Measurements from ENCODE around the gene NTN3.
A peak's percentile ranks its signal among the peaks of the same experiment; 100 is the strongest.
"Not testable (repeated sequence)": the region's sequence is repeated elsewhere in the genome, so short reads cannot be mapped to it uniquely, and the experiment has no call there.

NTN3 gene

DNA sequence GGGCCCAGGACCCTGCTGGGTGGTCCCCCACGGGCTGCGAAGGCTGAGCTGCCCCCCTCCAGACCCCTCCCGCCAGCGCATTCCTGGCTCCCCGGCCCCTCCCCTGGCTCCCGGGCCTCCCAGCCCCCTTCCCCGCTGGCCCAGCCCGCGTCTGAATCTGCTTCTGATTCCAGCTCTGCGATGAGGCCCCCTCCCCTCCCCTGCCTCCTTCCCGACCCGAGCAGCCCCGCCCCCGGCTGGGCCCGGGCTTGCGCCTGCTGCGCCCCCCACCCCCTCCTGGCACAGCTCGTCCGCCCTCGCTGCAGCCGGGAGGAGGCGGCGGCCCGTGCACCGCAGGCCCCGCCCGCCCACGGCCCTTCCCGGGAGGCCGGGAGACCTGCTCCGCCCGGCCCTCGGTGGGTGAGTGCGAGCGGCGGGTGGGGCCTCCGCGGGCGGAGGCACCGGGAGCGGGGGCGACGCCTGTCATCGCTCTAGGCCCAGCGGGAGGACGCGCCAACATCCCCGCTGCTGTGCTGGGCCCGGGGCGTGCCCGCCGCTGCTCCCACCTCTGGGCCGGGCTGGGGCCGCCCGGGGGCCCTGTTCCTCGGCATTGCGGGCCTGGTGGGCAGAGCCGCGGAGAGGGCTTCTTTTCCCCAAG lies at the start of gene NTN3:
NTN3 (plus strand) TSS at position 282 of the 637 bp plus-strand sequence. CDS start 405 bp downstream, outside the sequence.
- no peak for DNase-seq (ENCODE audit: low read depth in 3 of 3)

DNA sequence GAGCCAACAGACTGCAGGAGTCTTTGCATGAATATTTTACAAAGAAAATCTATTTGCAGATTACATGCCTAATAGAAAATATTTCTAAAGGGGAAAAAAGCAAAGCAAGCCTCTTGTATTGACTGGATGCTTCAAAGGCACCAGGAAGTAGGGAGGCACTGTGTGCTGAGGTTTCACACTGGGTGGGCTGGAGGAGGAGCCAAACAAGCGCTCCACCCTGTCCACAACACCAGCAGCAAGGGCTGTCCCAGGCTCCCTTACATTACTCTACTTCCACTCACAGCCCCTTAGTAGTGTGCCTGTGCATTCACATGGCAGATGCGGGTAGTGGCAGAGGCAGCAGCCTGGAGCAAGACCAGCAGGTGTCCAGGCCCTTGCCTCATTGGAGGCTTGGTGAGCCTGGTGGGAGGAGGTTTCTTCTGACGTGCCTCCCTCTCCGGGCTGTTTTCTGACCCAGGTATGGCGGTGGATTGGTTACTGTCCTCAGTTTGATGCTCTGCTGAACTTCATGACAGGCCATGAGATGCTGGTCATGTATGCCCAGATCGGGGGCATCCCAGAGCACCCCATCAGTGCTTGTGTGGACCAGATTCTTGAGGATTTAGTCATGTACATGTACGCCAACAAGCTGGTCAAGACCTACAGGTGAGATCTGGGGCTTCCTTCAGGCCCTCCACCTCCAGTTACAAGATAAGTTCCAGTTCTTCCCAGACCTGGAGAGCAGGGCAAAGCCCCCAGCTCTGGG lies 48.8 kb upstream of the NTN3 start:
- no peak for DNase-seq (ENCODE audit: low read depth in 3 of 3)

DNA sequence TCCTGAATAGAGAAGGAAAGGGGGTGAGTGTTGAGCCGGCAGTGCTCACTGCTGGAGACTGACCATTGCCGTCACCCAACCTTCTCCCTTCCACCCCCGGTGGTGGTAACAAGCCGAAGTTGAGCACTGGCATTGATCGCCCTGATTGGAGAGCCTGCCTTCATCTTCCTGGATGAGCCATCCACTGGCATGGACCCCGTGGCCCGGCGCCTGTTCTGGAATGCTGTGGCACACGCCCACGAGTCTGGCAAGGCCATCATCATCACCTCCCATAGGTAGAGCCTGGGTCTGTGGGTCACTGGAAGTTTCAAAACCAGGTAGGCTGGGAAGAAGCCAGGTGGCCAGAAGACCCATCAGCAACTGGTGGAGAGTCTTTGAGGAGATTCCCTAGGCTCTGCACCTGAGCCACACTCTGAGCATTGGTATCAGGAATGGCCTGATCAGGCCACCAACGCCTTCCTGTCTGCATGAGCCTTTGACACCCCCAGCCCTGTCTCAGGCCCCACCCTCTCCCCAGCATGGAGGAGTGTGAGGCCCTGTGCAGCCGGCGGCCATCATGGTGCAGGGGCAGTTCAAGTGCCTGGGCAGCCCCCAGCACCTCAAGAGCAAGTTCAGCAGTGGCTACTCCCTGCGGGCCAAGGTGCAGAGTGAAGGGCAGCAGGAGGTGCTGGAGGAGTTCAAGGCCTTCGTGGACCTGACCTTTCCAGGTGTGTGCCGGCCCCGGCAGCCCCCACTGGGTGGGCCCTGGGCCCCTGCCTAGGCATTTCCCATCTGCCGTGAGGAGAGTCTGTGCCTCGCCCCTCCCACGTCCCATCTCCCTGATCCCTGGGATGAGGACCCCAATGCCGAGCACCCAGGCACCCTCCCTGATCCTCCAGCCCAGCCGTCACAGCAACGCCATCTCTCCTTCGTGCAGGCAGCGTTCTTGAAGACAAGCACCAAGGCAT lies 46.8 kb upstream of the NTN3 start:
- no peak for DNase-seq (ENCODE audit: low read depth in 3 of 3)

DNA sequence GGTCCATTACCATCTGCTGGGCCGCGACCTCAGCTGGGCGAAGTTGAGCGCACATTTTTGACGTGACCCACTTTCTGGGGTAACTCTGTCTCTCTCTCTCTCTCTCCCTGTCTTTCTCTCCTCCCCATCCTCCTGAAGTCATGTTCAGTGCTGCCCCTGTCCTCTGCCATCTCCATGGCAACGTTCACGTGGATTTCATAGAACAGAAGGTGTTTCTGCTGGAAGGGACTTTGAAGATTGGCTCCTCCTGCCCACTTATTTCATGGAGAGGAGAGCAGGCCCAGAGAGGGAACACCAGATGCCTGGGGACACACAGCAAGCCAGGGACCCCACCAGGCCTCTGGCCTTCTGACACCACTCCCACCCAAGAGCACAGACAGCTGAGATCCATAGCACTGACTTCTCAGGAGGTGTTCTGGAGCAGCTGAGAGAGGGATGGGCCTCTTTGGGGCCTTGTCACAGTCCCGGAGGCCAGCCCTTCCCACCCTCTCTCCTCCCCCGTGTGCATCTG lies 46.0 kb upstream of the NTN3 start:
- DNase-seq (ENCODE audit: low read depth in 3 of 3), result no peak

DNA sequence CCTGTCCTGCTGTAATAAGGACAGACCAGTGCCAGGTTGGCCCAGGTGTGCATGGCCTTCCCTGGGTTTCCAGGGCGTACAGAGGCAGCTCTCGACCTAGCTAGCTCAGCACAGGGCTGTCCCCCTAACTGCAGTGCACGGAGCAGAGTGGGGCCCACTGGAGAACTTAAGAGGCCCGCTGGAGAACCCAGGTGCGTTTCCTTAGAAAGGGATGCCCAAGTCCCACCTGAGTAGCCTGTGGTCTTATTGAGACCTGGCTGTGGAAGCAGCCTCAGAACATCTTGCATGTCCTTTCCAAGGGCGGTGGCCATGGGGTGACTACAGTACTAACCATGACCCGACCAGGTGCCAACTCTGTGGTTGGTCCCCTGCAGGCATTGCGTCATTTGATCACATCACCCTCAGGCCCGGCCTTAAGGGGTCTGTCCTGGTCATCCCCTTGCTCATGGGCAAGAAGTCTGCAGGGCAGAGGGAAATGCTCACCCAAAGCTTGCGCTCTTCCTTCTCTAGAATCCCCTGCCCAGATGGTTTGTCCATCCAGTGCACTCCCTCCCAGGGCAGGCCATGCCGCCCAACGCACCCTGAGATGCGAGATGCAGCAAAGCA lies 45.2 kb upstream of the NTN3 start:
- DNase-seq (ENCODE audit: low read depth in 3 of 3), result no peak

DNA sequence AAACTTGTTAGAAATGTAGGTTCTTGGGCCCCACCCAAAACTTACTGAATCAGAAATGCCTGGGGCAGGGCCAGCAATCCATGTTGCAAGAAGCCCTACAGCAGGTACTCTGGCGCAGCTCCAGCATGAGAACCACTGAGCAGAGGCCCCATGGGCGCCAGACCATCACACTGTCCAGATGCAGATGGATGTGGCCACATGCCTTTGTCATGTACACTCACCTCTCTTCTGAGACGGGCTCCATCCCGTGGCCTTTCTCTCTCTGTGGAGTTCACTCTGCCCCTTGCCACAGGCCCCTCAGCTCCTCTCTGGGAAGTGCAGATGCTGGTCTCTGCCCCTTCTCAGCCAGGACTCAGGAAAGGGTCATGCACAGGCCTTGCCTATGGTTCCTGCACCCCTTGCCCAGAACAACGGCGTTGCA lies 44.1 kb upstream of the NTN3 start:
- no peak for DNase-seq (ENCODE audit: low read depth in 3 of 3)

DNA sequence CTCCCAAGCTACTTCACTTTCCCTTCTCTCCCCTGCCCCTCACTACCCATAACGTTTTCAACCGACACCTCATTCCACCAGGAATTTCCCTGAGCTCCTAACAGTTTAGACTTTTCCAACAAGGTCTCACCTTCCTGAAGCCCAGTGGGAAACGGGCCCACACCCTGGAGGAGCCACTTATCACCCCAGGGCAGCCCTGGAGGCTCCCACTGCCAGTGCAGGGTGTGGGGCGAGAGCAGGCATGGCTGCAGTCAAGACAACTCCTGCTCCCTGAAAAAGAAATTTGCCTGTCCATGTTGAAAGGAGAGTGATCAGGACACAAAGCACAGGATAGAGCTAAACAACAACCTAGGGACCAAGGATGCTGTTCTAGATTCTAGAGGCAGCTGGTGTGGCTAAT lies 43.6 kb upstream of the NTN3 start:
- no peak for DNase-seq (ENCODE audit: low read depth in 3 of 3)

DNA sequence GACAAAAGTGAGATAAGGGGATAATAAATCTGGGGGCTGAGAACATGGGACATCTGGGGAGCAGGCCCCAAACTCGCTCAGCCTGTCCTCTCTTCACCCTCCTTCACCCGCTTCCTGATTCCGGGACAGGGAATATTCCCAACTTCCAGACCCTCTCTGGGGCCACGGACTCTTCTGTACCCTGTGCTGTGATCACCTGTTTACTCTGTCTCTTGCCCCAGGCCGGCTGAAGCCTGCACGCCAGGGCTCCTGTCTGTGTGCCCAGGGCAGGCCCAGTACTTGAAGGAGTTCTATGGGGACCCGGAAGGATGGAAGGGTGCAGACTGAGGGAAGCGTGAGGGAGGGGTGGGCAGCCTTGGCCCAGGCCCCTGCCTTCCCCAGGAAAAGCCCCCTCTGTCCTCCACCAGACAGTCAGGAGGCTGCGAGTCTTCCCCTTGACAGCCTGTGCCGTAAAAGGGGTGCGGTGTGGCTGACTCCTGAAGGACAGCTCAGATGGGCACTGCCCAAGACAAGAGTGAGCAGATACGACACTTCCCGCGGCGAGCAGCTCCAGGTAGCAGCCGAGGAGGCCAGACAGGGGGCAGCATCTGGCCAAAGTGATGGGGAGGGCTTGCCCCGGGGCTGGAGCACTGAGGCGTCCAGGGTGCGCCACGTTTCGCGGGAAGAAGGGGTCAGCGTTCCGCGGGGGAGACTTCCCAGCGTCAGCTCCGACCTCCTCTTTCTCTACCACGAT lies 42.9 kb upstream of the NTN3 start:
- DNase-seq (ENCODE audit: low read depth in 3 of 3), result no peak

DNA sequence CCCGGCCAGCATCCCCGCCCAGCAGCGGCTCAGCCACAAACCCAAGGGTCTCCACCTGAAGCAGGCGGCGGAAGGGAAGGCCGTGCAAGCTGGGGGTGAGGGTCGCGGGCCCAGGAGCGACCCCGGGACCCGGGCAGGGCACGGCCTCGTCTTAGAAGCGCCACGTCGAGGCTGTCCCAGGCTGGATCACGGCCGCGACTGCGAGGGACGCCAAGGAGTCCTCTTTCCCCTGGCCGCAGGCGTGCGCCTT lies 42.4 kb upstream of the NTN3 start:
- DNase-seq (ENCODE audit: low read depth in 3 of 3), result no peak

DNA sequence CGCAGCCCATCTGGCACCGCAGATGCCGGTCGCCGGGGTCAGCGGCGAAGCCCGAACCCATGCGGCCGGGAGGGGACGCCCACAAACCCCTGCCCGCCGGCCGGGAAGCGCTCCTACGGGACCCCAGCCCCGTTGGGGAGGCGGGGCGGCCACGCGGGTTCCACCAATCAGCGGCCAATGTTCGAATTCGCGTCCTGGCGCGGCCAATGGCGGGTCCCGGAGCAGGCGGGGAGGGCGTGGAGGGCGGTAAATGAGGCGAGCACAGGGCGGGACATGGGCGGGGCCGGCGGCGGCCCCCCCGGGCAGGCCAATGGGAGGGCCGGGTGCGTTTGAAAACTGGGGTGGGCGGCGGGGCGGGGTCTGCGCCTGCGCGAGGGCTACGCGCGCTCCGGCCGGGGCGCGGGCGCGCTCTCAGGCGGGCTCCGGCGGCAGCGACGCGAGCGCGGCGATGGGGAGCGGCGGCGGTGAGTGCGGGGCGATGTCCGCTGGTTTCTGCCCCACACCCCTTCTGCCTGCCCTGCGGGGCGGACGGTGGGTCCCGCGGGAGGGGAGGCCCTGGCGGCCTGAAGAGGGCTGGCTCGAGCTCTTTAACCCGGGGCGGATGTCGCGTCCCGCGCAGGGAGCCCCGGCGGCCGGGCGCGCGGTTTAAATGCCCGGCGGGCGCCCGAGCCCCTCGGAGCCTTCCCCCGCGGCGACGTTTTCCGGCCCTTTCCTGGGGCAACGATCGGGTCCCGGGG lies 41.9 kb upstream of the NTN3 start, which contains the start of gene CCNF:
CCNF (plus strand) TSS at position 414 of the 737 bp plus-strand sequence; CDS start at position 449, 35 bp downstream.
- DNase-seq (ENCODE audit: low read depth in 3 of 3), result peak; percentile 97 to 98 (median 97)

DNA sequence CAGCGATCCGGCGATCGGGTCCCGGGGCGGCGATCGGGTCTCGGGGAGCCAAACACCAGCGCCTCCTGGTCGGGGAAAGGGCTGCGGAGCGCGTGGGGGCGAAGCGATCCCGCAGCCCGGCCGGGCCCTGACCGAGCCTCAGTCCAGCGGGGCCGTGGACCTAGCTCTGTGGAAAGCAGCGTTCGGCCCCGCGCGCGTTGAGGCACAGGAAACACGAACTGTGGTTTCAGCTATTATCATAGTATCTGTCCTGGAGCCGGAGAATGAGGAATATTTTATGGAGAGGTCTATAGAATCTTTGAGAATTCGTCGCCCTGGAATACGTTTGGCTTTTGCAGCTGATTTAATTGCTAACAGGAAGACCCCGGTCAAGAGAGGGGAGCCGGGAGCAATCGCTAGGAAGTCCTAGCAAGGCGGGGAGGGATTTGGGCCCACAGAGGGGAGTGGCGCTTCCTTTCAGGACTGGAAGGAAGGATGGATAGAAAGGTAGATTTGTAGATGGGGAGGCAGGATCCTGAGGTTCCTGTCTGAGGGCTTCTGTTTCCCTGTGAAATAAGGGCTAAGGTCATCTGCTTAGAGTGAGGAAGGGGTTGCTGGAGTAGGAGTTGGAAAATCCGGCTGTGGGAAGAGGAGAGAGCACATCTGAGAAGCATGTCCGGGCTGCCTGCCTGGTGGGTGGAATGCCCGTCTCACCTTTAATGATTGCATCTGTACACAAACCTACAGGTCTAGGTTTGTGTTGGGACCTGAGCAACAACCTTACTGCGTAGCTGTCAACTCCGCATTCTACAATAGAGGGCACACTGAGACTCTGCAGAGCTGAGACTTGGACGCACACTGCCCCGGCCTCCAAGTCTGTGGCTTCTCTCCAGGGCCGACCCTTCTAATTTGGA lies 41.1 kb upstream of the NTN3 start:
- no peak for DNase-seq (ENCODE audit: low read depth in 3 of 3)

DNA sequence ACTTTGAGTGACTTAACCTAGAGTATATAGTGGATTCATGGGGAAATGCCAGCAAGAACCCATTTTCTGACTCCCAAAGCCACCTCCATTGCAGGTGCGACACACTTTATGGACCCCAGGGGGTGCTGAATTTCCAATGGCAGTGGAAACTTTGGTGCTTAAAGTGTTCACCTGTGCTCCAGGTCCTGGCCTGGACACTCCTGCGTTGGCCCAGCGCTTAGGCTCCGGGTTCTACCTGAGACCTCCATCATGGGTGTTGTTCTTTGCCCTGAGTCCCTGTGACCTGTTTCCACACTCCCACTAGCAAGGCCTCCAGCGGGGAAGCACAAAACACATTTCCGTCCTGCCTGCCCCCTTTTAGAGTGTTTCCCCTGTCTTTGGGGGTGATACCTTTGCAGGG lies 38.8 kb upstream of the NTN3 start:
- no peak for DNase-seq (ENCODE audit: low read depth in 3 of 3)

DNA sequence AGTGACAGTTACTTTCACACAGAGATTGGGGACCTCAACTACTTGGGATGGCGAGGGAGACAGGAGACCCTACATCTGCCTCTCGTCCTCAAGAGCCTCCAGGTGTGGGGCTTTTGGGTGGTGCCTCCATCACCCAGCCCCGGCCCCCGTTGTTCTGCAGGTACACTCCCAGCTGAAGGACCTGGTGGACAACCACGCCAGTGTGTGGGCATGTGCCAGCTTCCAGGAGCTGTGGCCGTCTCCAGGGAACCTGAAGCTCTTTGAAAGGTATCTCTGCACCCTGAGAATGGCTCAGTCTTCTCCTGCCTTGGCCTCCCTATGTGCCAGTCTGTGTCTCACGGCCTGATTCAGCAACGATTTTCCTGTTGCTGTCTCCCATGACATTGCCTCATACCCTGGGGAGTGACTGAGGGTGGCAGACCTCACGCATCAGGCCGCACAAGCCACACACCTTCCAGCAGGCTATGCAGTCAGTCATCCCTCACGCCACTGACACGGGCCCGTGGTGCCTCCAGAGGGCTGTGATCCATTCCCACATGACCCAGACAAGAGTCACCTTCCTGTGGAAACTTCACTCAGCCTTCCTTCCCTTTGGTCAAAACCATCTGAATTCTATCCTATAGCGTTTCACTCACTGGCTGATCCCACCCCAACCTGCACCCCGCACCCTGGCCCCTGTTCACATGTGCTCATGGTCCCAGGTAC lies 38.1 kb upstream of the NTN3 start:
- no peak for DNase-seq (ENCODE audit: low read depth in 3 of 3)

DNA sequence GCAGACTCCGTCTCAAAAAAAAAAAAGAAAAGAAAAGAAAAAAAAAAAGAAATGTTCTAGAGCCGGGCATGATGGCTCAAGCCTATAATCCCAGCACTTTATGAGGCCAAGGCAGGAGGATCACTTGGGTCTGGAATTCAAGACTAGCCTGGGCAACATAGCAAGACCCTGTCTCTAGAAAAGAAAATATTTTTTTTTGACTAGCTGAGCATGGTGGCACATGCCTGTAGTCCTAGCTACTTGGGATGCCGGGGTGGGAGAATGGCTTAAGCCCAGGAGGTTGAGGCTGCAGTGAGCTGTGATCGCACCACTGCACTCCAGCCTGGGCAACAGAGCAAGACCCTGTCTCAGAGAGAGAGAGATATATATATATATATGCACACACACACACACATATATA lies 35.9 kb upstream of the NTN3 start:
- DNase-seq (ENCODE audit: low read depth in 3 of 3), result not testable (repeated sequence)

DNA sequence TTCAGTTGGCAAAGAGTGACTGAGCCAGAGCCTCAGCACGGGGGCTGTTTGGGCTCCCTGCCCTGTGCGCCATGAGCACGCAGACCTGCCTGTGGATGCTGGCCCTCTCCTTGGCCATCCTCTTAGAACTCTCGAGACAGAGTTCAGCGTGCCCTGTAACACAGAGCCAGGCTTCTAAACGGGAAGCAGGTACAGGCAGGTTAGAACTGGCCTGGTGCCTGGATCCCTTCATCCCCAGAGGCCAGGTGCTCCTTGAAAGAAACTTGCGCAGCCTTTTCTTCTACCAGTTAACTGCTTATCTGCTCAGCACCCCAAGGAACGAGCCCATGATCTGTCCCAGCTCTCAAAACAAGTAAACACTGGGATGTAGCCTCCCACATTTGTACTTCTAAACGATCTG lies 35.0 kb upstream of the NTN3 start:
- DNase-seq (ENCODE audit: low read depth in 3 of 3), result no peak

DNA sequence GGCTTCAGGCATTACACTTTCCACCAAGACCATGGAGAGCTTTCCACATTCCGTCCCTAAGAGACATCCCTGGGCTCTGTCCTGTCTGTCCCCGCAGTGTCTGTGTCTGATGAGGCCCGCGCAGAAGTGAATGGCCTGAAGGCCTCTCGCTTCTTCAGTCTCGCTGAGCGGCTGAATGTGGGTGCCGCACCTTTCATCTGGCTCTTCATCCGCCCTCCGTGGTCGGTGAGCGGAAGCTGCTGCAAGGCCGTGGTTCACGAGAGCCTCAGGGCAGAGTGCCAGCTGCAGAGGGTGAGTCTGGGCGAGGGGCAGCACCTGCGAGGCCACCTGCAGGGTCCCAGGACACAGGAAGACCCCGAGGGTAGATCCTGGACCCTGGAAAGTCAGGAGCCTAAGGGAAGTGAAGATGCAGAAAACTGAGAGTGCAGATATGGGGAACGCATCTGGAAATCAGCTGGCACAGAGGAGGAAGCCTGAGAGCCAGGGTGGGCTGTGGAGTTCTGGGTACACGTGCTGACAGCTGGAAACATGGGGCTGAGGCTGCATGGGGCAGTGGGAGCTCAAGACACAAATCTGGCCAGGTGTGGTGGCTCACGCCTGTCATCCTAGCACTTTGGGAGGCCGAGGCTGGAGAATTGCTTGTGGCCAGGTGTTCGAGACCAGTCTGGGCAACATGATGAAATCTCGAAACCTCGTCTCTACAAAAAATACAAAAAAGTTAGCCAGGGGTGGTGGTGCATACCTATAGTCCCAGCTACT lies 33.9 kb upstream of the NTN3 start:
- DNase-seq (ENCODE audit: low read depth in 3 of 3), result no peak

DNA sequence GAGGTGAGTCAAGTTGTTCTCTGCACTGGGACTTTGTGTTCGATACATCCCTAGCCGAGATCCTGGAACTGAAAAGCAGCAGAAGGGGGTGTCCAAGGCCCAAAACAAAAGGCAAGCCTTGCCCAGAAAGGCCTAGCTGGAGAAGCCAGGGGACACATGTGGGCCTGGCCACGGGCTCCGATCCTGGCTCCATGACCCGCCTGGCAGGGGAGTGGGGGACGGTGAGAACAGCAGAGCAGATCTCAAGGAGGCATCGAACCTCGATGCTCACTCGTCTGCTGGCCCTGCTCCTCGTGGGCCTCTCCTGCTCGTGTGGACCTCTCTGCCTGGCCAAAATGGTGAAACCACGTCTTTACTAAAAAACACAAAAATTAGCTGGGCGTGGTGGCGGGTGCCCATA lies 33.0 kb upstream of the NTN3 start:
- no peak for DNase-seq (ENCODE audit: low read depth in 3 of 3)

DNA sequence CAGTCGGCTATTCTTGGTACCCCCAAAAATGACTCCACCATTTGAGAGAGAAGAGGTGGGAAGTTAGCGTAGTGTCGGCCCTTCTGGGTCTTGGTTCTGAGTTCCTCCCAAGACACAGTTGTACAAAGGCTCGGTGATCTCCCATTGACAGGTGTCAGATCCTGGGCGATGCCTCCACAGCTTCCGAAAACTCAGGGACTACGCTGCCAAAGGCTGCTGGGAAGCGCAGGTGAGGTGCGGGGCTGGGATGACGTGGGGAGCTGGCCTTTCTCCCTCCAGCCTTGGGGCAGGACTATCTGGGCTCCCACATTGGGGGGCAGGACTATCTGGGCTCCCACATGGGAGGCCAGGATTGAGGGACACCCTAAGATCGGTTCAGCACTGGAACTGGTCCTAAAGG lies 31.5 kb upstream of the NTN3 start:
- no peak for DNase-seq (ENCODE audit: low read depth in 3 of 3)
